Measurements from ENCODE around the gene RAB35. TPM values are rescaled to one million over a fixed set of nuclear protein-coding genes. Genes with fewer than 3 reads are reported as not detected.

The RAB35 gene
- total RNA-seq, 1 donor from 2014 or later: 32.8 TPM

DNA sequence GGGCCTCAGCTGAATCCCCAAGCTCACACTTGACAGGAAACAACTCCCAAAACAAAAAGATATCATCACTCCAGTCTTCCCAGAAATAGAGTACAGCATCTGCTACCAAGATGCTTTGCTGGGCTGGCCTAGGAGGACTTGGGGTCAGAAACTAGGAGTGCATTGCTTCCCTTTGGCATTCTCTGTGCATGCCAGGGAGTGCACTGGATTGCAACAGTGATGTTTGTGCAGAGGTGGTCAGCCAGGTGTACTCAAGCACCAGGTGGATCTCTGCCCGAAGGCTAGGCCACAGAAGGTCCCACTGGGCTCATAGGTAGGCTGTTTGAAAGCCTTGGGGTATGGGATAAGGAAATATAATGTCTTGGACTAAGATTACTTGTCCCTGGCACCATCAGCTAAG lies 51.1 kb downstream of the RAB35 start:
- Histone ChIP-seq H3K36me3 (ENCODE audit: control insufficient read depth, insufficient read depth, low read length) (no peaks in the 10 kb centered on the region), H3K4me3 (ENCODE audit: low read depth, low read length) (no peak overlapping the region)

DNA sequence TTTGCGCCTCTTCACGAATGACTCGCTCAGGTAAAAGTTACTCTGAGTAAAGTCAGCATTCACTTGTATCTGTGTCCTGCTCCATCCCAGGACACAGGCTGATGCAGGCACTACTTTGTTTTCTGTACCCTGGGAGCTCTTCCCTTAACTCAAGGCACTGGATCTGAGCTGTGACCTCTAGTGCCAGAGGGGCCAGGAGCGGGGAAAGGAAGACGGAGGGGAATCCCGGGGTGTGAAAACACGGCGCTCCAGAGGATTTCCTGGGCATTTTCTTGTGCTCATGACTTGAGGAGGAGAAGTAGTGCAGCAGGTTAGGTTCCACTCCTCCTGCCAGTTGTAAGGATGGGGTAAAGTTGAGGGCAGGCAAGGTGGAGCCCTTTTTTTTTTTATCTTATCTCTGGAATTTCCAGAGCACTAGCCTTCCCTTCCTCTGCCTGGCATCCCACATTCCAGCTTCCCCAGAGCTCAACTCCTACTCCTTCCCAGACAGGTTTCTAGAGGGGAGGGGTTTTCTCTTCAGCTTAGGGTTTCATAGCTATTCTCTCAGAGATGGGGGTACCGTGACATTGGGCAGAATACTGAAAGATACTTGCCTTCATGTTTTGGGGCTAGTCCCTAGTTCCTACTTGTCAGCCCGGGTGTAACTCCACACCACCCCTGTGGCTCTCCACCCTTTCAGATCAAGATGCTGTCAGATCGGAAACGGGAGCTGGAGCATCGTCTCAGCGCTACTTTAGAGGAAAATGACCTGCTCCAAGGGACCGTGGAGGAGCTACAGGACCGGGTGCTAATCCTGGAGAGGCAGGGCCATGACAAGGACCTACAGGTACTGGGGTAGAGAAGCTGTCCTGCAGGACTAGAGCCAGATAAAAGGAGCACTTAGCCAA lies 52.3 kb downstream of the RAB35 start:
- no peak overlapping the region for H3K4me3 ChIP-seq (ENCODE audit: low read depth, low read length)
- DNase-seq (ENCODE audit: low read depth): no peak
- no peak for TF ChIP-seq CTCF (IDR thresholded peaks at IDR 0.05; ENCODE audit: insufficient read depth, low read length, poor library complexity, severe bottlenecking)
- H3K27me3 ChIP-seq (ENCODE audit: control insufficient read depth, insufficient read depth, low read length): no peaks in the 10 kb centered on the region
- no peaks in the 10 kb centered on the region for H3K36me3 ChIP-seq (ENCODE audit: control insufficient read depth, insufficient read depth, low read length)

More for the DNA sequence above, 51.1 kb downstream of the RAB35 start:
- no peak for DNase-seq (ENCODE audit: low read depth)
- H3K27me3 ChIP-seq (ENCODE audit: control insufficient read depth, insufficient read depth, low read length): no peaks in the 10 kb centered on the region
- no peak for TF ChIP-seq CTCF (IDR thresholded peaks at IDR 0.05; ENCODE audit: insufficient read depth, low read length, poor library complexity, severe bottlenecking)

DNA sequence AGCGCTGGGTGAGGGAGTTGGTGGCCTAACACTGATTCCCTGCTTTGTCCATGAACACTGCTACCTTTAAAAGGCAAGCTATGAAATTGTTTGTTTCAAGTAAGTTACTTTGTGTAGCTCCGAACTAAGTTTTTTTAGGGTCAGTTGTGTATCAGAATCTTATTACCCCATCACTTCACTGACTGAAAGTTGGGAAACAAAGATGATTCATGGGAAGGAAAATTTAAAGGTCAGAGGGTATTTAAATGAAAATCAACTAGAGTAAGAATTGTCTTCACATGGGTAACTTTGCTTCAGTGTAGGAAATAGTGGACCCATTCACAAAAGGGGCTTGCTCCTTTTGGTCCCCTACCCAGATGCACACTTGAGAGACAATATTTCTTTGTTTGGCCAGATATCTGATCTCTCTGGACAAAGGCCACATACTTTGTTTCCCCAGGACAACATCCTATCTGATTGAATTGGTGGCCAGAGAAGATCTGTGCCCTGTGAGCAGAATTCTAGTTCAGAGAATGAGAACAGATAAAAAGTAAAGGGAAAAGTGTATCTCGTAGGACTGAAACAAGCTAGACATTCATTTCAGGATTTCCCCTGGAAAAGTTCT lies 53.5 kb downstream of the RAB35 start:
- TF ChIP-seq CTCF (IDR thresholded peaks at IDR 0.05; ENCODE audit: insufficient read depth, low read length, poor library complexity, severe bottlenecking): no peak
- Histone ChIP-seq H3K4me3 (ENCODE audit: low read depth, low read length) (no peak overlapping the region), H3K27me3 (ENCODE audit: control insufficient read depth, insufficient read depth, low read length) (no peaks in the 10 kb centered on the region), H3K36me3 (ENCODE audit: control insufficient read depth, insufficient read depth, low read length) (no peaks in the 10 kb centered on the region)
- no peak for DNase-seq (ENCODE audit: low read depth)

DNA sequence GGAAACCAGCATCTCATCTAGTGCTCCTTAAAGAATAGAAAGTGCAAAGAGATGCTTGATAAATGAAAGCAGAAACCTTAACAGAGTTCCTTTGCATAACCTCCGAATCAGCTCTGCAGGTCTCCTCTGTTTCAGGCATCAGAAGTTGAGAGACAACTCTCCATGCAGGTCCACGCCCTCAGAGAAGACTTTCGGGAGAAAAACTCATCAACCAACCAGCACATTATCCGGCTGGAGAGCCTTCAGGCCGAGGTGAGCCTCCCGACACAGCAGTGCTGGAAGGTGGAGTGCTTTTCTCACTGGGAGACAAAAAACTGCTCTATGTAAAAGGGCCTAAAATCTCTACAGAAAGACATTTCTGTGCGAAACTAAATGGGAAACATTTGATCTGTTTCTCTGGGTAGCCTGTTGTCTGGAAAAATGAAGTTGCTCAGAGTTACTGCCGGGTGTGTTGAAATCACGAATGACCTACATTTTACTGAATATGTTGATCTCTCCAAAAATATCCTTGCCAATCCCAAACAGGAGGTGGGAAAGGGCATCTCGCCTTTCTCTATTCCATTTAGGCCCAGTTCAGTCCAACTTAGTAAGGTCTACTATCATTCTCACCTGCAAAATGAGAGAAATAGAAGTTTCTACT lies 54.9 kb downstream of the RAB35 start:
- DNase-seq (ENCODE audit: low read depth): no peak
- TF ChIP-seq CTCF (IDR thresholded peaks at IDR 0.05; ENCODE audit: insufficient read depth, low read length, poor library complexity, severe bottlenecking): no peak
- Histone ChIP-seq H3K4me3 (ENCODE audit: low read depth, low read length) (no peak overlapping the region), H3K27me3 (ENCODE audit: control insufficient read depth, insufficient read depth, low read length) (no peaks in the 10 kb centered on the region), H3K36me3 (ENCODE audit: control insufficient read depth, insufficient read depth, low read length) (no peaks in the 10 kb centered on the region)

- Histone ChIP-seq H3K4me3 (ENCODE audit: low read depth, low read length) (no peak overlapping the region), H3K36me3 (ENCODE audit: control insufficient read depth, insufficient read depth, low read length) (no peaks in the 10 kb centered on the region), H3K27me3 (ENCODE audit: control insufficient read depth, insufficient read depth, low read length) (no peaks in the 10 kb centered on the region)
- no peak for TF ChIP-seq CTCF (IDR thresholded peaks at IDR 0.05; ENCODE audit: insufficient read depth, low read length, poor library complexity, severe bottlenecking)
- DNase-seq (ENCODE audit: low read depth): no peak
These were observed 55.8 kb downstream of the RAB35 start for GRCh38 chr12:120060717-120061116.
